GM21737 (cell line): ENCODE results near the gene ZFC3H1.
"Not testable (repeated sequence)": the region's sequence is repeated elsewhere in the genome, so short reads cannot be mapped to it uniquely, and the experiment has no call there.

ENCODE experiments used
- ATAC-seq: cut with Tn5 transposase; IDR thresholded peaks from one replicate; pipeline ENCODE4 v1.9.1; 2021; ENCODE audit warnings: mild to moderate bottlenecking, moderate library complexity; ENCODE audit not compliant: unreplicated experiment

The ZFC3H1 gene, protein sequence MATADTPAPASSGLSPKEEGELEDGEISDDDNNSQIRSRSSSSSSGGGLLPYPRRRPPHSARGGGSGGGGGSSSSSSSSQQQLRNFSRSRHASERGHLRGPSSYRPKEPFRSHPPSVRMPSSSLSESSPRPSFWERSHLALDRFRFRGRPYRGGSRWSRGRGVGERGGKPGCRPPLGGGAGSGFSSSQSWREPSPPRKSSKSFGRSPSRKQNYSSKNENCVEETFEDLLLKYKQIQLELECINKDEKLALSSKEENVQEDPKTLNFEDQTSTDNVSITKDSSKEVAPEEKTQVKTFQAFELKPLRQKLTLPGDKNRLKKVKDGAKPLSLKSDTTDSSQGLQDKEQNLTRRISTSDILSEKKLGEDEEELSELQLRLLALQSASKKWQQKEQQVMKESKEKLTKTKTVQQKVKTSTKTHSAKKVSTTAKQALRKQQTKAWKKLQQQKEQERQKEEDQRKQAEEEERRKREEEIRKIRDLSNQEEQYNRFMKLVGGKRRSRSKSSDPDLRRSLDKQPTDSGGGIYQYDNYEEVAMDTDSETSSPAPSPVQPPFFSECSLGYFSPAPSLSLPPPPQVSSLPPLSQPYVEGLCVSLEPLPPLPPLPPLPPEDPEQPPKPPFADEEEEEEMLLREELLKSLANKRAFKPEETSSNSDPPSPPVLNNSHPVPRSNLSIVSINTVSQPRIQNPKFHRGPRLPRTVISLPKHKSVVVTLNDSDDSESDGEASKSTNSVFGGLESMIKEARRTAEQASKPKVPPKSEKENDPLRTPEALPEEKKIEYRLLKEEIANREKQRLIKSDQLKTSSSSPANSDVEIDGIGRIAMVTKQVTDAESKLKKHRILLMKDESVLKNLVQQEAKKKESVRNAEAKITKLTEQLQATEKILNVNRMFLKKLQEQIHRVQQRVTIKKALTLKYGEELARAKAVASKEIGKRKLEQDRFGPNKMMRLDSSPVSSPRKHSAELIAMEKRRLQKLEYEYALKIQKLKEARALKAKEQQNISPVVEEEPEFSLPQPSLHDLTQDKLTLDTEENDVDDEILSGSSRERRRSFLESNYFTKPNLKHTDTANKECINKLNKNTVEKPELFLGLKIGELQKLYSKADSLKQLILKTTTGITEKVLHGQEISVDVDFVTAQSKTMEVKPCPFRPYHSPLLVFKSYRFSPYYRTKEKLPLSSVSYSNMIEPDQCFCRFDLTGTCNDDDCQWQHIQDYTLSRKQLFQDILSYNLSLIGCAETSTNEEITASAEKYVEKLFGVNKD (N-terminal part only)

DNA sequence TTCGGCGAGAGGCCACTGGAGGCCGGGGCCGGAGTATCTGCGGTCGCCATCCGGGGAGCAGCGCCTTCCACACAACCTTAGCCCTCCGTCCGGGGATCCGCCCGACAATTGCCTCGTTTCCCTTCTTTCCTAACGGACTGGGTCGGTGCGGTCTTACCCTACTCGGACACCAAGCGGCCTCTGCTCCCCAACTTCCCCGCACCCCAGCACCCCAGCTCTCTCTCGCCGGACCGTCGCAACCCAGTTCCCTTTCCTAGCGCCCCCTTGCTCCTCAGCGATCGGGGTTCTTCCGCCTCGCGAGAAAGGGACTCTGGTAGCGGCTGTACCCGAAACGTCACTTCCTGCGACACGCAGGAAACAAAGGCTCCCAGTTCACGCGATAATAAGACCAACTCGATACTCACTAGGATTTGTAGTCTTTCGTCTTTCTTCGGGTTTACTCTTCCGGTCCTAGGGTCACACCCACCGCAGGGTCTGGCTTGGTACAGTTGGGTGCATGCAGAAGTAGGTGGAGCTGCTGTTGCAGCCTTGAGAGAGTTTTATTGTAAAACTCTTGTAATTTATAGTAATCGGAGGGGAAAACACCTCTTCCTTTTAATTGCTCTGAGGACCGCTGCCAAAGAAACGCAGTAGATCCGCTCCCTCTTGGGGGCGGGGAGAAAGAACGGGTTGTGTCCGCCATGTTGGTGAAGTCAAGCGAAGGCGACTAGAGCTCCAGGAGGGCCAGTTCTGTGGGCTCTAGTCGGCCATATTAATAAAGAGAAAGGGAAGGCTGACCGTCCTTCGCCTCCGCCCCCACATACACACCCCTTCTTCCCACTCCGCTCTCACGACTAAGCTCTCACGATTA is at the start of gene ZFC3H1, which contains the start of gene THAP2:
Gene ZFC3H1 (minus strand): TSS at position 288 of the 850 bp plus-strand sequence. CDS start 238 bp downstream, at position 50.
Gene THAP2 (plus strand): TSS at position 741 of the 850 bp plus-strand sequence. CDS start 209 bp downstream, outside the sequence.
- ATAC-seq: peak; percentile 91

DNA sequence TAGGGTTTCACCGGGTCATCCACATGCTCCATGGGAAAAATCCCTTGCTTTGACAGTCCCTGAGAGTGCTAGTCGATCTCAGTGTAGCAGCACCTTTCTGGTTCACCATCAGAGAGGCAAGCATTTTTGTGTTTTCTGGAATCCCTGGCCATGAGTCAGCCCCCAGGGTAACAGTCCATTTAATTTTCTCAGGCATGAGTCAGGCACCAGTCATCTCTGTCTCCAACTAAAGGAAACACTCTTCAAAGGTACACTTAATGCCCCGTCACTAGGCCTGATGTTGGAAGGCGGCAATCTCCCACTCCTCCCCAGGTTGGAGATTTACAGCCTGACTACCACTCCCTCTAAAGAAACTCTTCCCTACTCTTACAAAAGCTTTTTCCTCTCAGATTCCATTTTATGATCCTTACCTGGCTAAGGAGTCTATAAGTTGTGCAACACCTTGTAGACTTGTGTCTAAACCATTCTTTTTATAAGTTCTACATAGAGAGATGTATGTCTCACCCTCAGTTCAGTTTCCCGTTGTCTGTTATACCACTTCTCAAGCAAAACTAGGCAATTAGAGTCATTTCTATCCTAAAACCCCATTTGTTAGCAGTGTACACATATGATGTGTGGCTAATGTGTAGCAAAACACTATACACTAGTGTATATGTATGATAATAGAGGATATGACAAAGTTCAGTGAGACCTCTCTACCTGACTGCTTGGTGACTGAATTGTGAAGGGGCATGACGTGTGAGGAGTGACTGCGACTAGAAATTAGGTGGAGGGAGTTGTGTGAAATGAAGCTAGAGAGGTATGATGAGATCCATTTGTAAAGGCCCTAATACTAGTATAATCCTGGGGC is 46.9 kb upstream of the ZFC3H1 start:
- no peak for ATAC-seq

DNA sequence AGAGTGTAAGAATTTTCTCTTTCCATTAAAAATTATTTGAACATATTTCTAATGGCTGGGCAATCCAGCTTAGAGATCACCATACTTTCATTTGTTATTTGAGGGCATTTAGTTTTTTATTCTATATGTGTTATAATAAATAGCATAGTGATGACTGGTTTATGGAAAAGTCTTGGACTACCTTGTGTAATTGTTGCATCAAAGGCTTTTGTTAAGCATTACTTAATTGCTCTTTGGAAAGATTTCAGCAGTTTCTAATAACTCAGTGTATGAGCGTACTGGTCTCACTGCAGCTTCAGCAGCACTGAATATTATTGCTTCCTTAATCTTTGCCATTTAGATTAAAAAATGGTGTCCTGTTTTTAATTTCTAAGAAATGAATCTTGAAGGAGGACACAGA is 45.0 kb upstream of the ZFC3H1 start:
- ATAC-seq: no peak

DNA sequence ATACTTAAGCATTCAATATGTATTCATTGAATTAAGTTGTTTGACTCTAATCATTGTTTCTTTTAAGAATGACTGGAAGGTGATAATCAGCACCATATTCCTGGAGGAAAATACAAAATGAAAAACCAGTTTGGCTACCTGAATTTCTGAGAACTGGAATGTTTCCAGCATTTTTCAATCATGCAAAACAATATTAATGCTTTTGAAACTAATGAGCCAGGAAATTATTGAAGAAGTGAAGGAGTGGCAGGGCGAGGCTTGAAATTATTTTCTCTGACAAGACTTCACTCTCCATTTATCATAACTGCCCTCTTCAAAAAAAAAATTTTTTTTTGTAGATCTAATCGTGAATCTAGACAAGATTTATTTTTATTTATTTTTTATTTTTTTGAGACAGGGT is 41.3 kb upstream of the ZFC3H1 start:
- ATAC-seq: no peak

DNA sequence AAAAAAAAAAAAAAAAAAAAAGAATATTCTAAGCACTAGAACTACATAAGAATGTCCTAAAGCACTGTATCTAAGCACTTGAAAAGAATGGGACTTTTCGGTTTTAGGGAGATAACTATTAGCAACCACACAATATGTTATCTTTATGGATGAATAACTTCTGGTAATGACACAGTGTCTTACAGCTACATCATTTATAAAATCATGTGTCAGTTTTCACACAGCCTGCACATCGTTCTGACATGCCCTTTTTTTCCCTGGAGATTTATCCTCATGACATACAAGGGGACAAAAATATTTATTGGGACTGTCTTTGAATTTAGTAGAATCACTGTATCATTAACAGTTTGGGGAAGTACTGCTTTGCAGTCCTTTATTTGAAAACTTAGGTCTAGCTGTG is 39.6 kb upstream of the ZFC3H1 start:
- ATAC-seq: no peak

DNA sequence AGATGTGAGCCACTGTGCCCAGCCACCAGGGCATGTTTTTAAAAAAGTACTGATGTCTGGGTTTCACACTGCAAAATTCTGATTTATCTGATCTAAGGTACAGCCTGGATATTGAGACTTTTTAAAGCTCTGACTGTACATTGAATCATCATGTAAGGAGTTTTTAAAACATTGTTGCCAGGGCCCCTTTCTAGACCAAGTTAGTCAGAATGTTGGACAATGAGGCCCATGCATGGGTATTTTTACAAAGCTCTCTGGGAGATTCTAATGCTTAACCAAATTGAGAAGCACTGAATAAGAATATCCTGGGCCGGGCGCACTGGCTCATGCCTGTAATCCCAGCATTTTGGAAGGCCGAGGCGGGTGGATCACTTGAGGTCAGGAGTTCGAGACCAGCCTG is 38.9 kb upstream of the ZFC3H1 start:
- ATAC-seq: no peak

DNA sequence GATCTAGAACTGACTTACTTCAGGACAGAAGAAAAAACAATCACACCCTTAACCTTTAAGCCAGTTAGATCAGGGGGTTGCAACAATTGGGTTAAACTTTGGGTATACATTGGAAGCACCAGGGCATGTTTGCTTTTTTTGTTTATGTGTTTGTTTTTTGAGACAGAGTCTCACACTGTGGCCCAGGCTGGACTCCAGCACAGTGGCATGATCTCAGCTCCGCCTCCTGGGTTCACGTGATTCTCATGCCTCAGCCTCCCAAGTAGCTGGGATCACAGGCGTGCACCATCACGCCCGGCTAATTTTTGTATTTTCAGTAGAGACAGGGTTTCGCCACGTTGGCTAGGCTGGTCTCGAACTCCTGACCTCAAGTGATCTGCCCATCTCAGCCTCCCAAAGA is 38.5 kb upstream of the ZFC3H1 start:
- ATAC-seq: not testable (repeated sequence)

DNA sequence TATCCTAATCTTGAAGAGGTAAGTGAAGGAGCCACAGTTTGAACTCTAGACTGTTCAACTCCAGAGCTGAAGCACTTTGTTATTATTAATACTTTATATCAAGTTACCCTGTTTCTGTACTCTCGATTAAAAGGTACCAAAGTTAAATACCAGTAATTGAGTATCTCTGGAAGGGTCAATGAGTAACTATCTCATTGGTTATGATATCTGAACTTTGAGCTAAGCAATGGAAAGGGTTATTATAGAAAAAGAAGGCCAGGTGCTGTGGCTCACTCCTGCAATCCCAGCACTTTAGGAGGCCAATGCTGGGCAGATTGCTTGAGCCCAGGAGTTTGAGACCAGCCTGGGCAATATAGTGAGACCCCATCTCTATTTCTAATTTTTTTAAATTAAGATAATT is 32.1 kb upstream of the ZFC3H1 start:
- ATAC-seq: no peak

DNA sequence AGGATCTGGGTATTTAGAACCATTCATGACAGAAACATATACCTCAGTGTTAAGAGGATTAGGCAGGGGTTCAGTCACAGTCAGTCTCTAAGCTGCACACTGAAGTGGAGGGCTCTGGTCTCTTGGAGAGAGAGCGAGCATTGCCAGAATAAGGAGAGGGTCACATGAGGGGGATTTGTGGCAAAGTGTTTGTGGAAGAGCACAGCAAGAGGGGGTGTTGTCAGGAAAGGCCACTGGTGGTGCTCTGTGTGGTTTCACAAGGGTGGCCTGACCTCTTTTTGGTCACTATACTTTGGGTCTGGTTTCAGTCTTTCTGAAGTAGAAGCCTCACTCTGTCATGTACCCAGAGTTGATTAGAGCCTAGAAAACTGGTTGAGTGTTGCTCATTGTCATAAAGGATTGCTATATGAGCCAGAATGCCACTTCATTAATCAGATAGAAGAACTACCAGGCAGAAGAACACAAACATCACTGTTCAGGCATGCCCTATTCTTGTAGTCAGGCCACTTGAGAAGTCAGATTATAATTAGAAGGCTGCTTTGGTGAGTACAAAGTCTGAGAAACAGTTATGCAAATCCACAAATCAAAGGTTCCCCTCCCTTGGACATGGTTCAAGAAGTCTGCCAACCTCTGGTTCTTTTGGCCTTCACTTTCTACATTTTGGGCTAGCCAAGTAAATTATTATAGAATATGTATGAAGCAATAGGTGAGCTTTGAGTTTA is 30.6 kb upstream of the ZFC3H1 start:
- ATAC-seq: peak; percentile 83

DNA sequence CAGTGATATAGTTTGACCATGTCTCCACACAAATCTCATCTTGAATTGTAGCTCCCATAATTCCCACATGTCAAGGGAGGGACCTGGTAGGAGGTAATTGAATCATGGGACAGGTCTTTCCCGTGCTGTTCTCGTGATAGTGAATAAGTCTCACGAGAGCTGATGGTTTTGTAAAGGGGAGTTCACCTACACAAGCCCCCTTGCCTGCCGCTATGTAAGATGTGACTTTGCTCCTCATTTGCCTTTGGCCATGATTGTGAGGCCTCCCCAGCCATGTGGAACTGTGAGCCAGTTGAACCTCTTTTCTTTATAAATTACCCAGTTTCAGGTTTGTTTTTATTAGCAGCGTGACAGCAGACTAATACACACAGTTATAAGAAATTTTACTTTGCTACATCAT is 30.0 kb upstream of the ZFC3H1 start:
- not testable (repeated sequence) for ATAC-seq

DNA sequence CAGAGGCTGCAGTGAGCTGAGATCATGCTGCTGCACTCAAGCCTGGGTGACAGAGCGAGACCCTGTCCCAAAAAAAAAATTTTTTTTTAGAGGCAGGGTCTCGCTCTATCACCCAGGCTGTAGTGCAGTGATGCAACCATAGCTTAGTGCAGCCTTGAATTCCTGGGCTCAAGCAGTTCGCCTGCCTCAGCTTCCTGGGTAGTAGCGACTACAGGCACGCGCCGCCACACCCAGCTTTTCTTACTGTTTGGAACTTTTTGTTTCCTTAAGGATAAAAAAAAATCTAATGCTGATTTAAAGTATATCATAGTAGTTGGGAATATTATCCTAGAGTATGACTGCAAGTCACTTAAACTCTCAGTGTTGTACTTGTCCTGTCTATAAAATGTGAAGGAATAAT is 29.5 kb upstream of the ZFC3H1 start:
- no peak for ATAC-seq

DNA sequence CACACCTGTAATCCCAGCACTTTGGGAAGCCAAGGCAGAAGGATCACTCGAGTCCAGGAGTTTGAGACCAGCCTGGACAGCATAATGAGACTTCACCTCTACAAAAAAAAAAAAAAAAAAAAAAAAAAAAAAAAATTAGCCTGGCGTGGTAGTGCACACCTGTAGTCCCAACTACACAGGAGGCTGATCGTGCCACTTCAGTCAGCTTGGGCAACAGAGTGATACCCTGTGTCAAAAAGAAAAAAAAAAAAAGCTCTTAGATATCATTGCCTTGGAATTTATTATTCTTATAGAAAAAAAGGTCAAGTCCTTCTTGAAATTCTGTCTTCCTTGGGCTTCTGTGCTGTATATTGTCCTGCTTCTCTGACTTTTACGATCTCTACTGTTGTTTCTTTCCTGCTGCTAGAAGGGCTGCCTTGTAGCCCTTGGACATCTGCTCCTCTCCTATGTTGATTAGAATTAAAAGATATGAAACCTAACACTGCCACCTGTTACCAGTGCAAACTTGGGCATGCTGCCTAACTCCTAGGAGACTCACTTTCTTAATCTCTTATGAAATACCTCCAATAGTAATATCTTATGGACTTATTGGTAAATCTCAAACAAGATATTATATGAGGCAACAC is 28.0 kb upstream of the ZFC3H1 start:
- ATAC-seq: no peak

DNA sequence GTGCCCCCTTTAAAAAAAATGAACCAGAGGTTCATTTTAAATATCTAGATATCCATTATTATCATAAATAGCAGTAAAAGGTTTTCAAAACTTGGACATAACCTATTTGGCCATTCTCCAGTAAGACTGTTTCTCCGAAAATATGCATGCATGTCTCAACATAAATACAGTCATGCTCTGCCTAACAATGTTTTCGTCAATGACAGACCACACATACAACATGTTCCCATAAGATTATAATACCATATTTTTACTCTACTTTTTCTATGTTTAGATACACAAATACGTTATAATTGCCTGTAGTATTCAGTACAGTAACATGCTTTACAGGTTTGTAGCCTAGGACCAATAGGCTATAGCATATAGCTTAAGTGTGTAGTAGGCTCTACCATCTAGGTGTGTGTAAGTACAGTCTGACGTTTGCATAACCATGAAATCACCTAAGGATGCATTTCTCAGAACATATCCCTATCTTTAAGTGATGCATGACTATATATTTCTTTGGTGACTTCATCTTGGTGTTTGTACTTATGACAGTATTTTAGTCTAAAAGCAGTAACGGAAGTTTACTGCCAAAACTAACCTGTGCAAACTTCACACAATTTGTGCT is 25.4 kb upstream of the ZFC3H1 start:
- no peak for ATAC-seq

DNA sequence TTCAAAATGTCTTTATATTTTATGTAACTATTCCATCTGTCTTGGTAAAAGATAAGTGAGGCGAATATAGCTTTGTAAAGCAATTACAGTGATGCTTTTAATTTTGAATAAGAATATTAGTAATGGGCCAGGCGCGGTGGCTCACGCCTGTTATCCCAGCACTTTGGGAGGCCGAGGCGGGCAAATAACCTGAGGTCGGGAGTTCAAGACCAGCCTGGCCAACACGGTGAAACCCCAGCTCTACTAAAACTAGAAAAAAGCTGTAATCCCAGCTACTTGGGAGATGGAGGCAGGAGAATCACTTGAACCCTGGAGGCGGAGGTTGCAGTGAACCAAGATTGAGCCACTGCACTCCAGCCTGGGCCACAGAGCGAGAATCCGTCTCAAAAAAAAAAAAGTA is 23.5 kb upstream of the ZFC3H1 start:
- not testable (repeated sequence) for ATAC-seq

DNA sequence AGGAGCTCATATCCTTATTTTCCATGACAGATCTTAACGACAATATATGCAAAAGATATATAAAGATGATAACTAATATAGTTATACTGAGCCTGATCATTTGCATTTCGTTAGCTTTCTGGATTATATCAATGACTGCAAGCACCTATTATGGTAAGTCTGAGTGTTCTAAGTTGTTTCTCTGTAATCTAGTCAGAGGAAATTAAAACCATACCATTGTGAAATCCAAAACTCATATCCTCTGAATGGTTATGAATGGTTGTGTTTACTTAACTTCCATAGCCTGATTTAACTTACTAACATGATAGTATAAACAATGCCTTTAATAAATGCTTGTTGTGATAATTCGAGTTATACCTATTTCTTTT is 23.0 kb upstream of the ZFC3H1 start:
- no peak for ATAC-seq

DNA sequence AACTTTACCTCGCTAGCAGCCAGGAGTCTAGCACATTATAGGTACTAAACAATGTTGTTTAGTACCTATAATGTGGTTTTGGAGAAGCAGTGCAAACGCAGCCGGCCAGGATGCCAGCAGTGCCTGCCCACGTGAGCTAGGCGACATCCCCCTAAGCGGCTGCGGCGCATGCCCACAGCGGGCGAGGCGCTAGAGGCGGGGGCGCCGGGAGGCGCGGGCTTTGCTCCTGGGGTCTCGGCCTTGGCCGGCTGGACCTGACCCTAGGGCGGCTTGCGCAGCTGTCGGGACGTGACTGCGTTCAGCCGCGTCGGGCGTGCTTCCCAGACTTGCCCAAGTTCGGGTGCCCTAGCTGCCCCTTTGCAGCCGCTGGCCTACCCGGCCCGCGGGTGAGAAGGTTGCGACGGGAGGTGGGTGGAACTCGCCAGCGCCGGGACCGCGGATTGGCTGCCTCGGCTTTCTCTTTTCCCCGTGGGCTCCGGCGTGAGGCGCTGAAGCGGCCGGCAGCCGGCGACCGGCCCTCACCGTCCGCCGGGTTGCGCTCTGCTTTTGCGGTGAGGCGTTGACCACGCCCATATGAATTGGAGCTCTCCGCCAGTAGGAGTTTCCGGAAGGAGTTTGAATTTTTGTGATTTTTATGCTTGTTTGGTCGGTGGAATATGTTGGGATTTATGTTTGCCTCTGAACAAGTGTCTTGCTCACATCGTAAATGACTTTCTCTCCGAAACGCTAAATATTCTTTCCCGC is 22.4 kb upstream of the ZFC3H1 start, which contains the start of gene TMEM19:
Gene TMEM19 (plus strand): TSS at position 169 of the 744 bp plus-strand sequence. CDS start 599 bp downstream, outside the sequence.
- peak; percentile 88 for ATAC-seq
